Measurements from ENCODE around the gene BCR. TPM values are rescaled to one million over a fixed set of nuclear protein-coding genes. Genes with fewer than 3 reads are reported as not detected.

Gene BCR
- total RNA-seq, 3 donors from 2014 or later: 25.3 to 44.6 (median 35.1) TPM

GRCh38 chr22:23155143-23155542 lies 25.2 kb upstream of the BCR start:
- TF ChIP-seq POLR2A (IDR thresholded peaks at IDR 0.05): no peak
- TF ChIP-seq CTCF (IDR thresholded peaks at IDR 0.05): no peak
- no peak for TF ChIP-seq POLR2AphosphoS5 (IDR thresholded peaks at IDR 0.05)
- H3K36me3 ChIP-seq: no peaks in the 10 kb centered on the region
- H3K9me3 ChIP-seq: no peaks in the 10 kb centered on the region
- no peaks in the 10 kb centered on the region for H3K27me3 ChIP-seq
- H3K4me1 ChIP-seq: no peaks in the 10 kb centered on the region
- no peak overlapping the region for H3K4me3 ChIP-seq
- intact Hi-C loops (cut with DNase I; ENCODE audit: low total_unique reads): no loop called here
- DNase-seq (ENCODE audit: low spot score in 2 of 2): no peak
- no peak overlapping the region for H3K27ac ChIP-seq

GRCh38 chr22:23155831-23156230 lies 24.5 kb upstream of the BCR start:
- H3K4me1 ChIP-seq: no peaks in the 10 kb centered on the region
- H3K9me3 ChIP-seq: no peaks in the 10 kb centered on the region
- DNase-seq (ENCODE audit: low spot score in 2 of 2): no peak
- H3K36me3 ChIP-seq: no peaks in the 10 kb centered on the region
- H3K4me3 ChIP-seq: no peak overlapping the region
- TF ChIP-seq POLR2A (IDR thresholded peaks at IDR 0.05): no peak
- no peak for TF ChIP-seq POLR2AphosphoS5 (IDR thresholded peaks at IDR 0.05)
- TF ChIP-seq CTCF (IDR thresholded peaks at IDR 0.05): no peak
- intact Hi-C loops (cut with DNase I; ENCODE audit: low total_unique reads): no loop called here
- H3K27me3 ChIP-seq: no peaks in the 10 kb centered on the region
- no peak overlapping the region for H3K27ac ChIP-seq

- intact Hi-C loops (cut with DNase I; ENCODE audit: low total_unique reads): no loop called here
- no peaks in the 10 kb centered on the region for H3K36me3 ChIP-seq
These were observed 24.0 kb upstream of the BCR start for GRCh38 chr22:23156286-23156685.

GRCh38 chr22:23157560-23158515 lies 22.5 kb upstream of the BCR start:
- no peaks in the 10 kb centered on the region for H3K36me3 ChIP-seq
- no peak overlapping the region for H3K27ac ChIP-seq
- intact Hi-C loops (cut with DNase I; ENCODE audit: low total_unique reads): no loop called here
- no peaks in the 10 kb centered on the region for H3K9me3 ChIP-seq
- no peak for DNase-seq (ENCODE audit: low spot score in 2 of 2)
- TF ChIP-seq CTCF (IDR thresholded peaks at IDR 0.05) (no peak), POLR2AphosphoS5 (IDR thresholded peaks at IDR 0.05) (no peak), POLR2A (IDR thresholded peaks at IDR 0.05) (no peak)
- H3K27me3 ChIP-seq: no peaks in the 10 kb centered on the region
- no peaks in the 10 kb centered on the region for H3K4me1 ChIP-seq
- H3K4me3 ChIP-seq: no peak overlapping the region

More at GRCh38 chr22:23156286-23156685, 24.0 kb upstream of the BCR start:
- Histone ChIP-seq H3K4me1 (no peaks in the 10 kb centered on the region), H3K27me3 (no peaks in the 10 kb centered on the region), H3K4me3 (no peak overlapping the region), H3K9me3 (no peaks in the 10 kb centered on the region), H3K27ac (no peak overlapping the region)
- DNase-seq (ENCODE audit: low spot score in 2 of 2): no peak
- TF ChIP-seq POLR2AphosphoS5 (IDR thresholded peaks at IDR 0.05) (no peak), POLR2A (IDR thresholded peaks at IDR 0.05) (no peak), CTCF (IDR thresholded peaks at IDR 0.05) (no peak)

- H3K27me3 ChIP-seq: no peaks in the 10 kb centered on the region
- H3K4me3 ChIP-seq: no peak overlapping the region
- H3K4me1 ChIP-seq: no peaks in the 10 kb centered on the region
- TF ChIP-seq POLR2A (IDR thresholded peaks at IDR 0.05) (no peak), POLR2AphosphoS5 (IDR thresholded peaks at IDR 0.05) (no peak), CTCF (IDR thresholded peaks at IDR 0.05) (no peak)
- no peaks in the 10 kb centered on the region for H3K36me3 ChIP-seq
- DNase-seq (ENCODE audit: low spot score in 2 of 2): no peak
- intact Hi-C loops (cut with DNase I; ENCODE audit: low total_unique reads): no loop called here
- H3K9me3 ChIP-seq: no peaks in the 10 kb centered on the region
- H3K27ac ChIP-seq: no peak overlapping the region
These were observed 21.6 kb upstream of the BCR start for GRCh38 chr22:23158516-23159290.
